Dermis lymphatic vessel endothelial cell (primary cell): ENCODE measurements around the gene SLX1B. TPM values are rescaled to one million over a fixed set of nuclear protein-coding genes. Genes with fewer than 3 reads are reported as not detected.

ENCODE experiments used
- total RNA-seq: library from RNA; depleted of rRNA; stranded (reverse); fragments of >200 nt; gene quantifications from 2 replicates; pipeline ENCODE4 v1.2.1, GENCODE V29; 2014

SLX1B gene
- 12.6 and 14.7 TPM in 2 replicates for total RNA-seq

DNA sequence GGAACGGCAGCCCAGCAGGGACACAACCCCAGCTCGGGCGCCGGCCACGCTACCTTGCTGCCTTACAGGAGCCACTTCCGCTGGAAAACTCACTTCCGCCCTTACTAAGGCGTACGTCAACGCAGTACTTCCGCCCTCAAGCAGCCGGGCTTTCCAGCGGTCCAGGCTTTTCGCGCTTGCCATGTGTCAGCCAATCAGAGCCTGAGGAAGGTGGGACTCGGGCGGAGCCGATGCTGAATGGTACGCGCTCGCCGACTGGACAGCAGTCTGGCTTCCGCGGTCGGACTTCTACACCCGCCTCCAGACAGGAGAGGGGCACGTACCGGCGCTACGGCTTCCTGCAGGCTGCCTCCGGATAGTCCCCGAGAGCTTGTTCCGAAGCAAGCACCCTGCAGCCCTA is at the start of gene SLX1B, which contains the start of gene BOLA2:
SLX1B (plus strand) TSS at position 265 of the 400 bp plus-strand sequence.
BOLA2 (minus strand) TSS at position 83 of the 400 bp plus-strand sequence. CDS start 98 bp downstream, outside the sequence.

GRCh38 chr16:29459706-29460646 is 5.6 kb downstream of the SLX1B start, which contains the start of gene SULT1A4:
Gene SULT1A4 (plus strand): TSS chr16:29459913. CDS start chr16:29461386, 1,473 bp downstream.

DNA sequence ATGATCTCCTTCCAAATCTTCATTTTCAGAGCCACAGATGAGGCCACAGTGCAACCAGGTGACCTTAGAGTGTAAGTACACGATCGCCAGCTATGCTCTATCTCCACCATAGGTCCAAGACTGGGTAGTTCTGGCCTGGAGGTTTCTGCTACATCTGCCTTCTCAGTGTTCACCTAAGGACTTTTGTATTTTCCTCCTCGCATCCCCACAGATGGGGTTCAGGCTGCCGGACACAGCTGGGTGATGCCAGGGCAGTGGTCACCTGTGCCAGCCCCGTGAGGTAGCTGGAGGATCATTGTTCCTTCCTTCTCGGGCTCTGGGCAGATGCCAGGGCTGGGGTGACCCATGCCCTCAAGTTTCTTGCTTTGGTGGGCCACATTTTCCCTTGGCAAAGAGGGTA is 52.0 kb downstream of the SLX1B start, which contains the start of gene NPIPB12:
NPIPB12 (minus strand) TSS at position 101 of the 400 bp plus-strand sequence.

Other genes starting within 250 kb of the SLX1B start
- gene NPIPB11, start 47.8 kb upstream of the SLX1B start, total RNA-seq, result 0.09 and 0.43 TPM in 2 replicates
- gene BOLA2, start 182 bp upstream of the SLX1B start, total RNA-seq, result 19.1 and 20.7 TPM in 2 replicates
- gene SULT1A4, start 5.4 kb downstream of the SLX1B start, total RNA-seq, result 4.7 and 14.3 TPM in 2 replicates
- 7.7 and 16.2 TPM in 2 replicates for gene NPIPB12, start 51.9 kb downstream of the SLX1B start, total RNA-seq
- not detected in 2 replicates for gene SPN, start 208.7 kb downstream of the SLX1B start, total RNA-seq
- gene QPRT, start 224.6 kb downstream of the SLX1B start, total RNA-seq, result 0.65 TPM in 1 of 2 replicates, not detected in the other